AG04449 (cell line): ENCODE measurements around the gene RAP2C.

ENCODE experiments used
- CTCF ChIA-PET: fragments of 350-600 bp; formaldehyde crosslinking; extraction: SDS; loops from one replicate; lab custom pipeline; 2021; ENCODE audit warnings: antibody characterized with exemption; lab: Yijun Ruan, JAX
- POLR2A ChIA-PET: fragments of 400-600, 350-600 bp; formaldehyde crosslinking; extraction: SDS; loops from one replicate; lab custom pipeline; 2020; ENCODE audit warnings: antibody characterized with exemption, inconsistent platforms; lab: Yijun Ruan, JAX
- DNase-seq: peaks from one replicate; pipeline ENCODE4 v3.0.0-alpha.2; 2010; ENCODE audit warnings: low read depth, low spot score
- H3K4me3 ChIP-seq: 2 replicates; pipeline ENCODE4 v1.5.1; 2011; ENCODE audit warnings: low read depth, mild to moderate bottlenecking, control low read depth, low read length
- TF ChIP-seq, protein P1 (sequence below): IDR thresholded peaks from one replicate; pipeline ENCODE4 v1.5.1; 2011; ENCODE audit warnings: mild to moderate bottlenecking, moderate library complexity, low read length, control low read depth, inconsistent platforms; ENCODE audit not compliant: insufficient read depth; ENCODE audit errors: missing control alignments

RAP2C gene

DNA sequence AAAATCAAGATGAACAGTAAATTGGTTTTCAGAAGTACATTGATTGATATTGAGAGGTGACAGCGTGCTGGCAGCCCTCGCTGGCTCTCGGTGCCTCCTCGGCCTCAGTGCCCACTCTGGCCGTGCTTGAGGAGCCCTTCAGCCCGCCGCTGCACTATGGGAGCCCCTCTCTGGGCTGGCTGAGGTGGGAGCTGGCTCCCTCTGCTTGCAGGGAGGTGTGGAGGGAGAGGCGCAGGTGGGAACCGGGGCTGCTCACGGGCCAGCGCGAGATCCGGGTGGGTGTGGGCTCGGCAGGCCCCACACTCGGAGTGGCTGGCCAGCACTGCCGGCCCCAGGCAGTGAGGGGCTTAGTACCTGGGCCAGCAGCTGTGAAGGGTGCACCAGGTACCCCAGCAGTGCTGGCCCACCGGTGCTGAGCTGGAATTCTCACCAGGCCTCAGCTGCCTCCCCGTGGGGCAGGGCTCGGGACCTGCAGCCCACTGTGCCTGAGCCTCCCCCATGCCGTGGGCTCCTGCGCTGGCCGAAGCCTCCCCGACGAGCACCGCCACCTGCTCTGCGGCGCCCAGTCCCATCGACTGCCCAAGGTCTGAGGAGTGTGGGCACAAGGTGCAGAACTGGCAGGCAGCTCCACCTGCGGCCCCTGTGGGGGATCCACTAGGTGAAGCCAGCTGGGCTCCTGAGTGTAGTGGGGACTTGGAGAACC is 25.2 kb downstream of the RAP2C start:
- CTCF ChIA-PET: no interaction called here

DNA sequence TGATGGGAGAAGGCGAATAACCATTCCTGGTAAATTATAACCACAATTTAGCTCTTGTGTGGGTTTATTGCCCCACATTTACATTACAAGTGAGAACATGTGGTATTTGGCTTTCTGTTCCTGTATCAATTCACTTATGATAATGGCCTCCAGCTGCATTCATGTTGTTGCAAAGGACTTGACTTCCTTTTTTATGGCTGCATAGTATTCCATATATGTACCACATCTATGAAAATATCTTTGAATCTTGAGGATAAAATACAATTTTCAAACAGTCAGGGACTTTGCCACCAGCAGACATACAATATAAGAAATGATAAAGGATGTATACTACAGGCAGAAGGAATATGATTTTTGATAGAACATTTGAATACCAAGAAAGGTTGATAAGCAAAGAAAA is 27.3 kb downstream of the RAP2C start:
- H3K4me3 ChIP-seq: no peak overlapping the region
- ChIA-PET POLR2A (no interaction called here), CTCF (interaction anchor here (1.7 kb wide), 1 partner anchor 100 kb away, joined by 5 read pairs; no protein-coding TSS in a partner anchor)
- TF ChIP-seq, protein P1, sequence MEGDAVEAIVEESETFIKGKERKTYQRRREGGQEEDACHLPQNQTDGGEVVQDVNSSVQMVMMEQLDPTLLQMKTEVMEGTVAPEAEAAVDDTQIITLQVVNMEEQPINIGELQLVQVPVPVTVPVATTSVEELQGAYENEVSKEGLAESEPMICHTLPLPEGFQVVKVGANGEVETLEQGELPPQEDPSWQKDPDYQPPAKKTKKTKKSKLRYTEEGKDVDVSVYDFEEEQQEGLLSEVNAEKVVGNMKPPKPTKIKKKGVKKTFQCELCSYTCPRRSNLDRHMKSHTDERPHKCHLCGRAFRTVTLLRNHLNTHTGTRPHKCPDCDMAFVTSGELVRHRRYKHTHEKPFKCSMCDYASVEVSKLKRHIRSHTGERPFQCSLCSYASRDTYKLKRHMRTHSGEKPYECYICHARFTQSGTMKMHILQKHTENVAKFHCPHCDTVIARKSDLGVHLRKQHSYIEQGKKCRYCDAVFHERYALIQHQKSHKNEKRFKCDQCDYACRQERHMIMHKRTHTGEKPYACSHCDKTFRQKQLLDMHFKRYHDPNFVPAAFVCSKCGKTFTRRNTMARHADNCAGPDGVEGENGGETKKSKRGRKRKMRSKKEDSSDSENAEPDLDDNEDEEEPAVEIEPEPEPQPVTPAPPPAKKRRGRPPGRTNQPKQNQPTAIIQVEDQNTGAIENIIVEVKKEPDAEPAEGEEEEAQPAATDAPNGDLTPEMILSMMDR: no peak
- no peak for DNase-seq

More for the DNA sequence above, 25.2 kb downstream of the RAP2C start:
- TF ChIP-seq, protein P1: no peak
- DNase-seq: no peak
- POLR2A ChIA-PET: no interaction called here
- H3K4me3 ChIP-seq: no peak overlapping the region

DNA sequence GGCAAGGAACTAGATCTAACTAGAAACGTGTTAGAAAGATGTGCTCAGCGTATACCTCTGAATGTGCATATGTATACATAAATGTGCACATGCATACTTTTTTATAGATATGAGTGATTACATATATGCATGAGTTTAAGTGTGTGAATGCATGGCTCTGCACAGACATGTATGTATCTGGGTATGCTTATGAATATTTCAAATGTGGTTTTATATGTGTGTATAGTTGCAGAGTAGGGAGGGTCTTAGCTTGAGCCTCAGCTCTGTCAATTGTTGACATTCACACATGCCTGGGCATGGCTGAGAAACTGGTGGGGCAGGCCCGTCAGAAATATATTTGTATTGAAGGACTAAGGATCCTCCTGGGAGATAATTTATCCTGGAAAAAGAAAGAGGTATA is 31.1 kb downstream of the RAP2C start:
- no peak for DNase-seq
- CTCF ChIA-PET: no interaction called here
- POLR2A ChIA-PET: no interaction called here
- no peak overlapping the region for H3K4me3 ChIP-seq
- TF ChIP-seq, protein P1: no peak

DNA sequence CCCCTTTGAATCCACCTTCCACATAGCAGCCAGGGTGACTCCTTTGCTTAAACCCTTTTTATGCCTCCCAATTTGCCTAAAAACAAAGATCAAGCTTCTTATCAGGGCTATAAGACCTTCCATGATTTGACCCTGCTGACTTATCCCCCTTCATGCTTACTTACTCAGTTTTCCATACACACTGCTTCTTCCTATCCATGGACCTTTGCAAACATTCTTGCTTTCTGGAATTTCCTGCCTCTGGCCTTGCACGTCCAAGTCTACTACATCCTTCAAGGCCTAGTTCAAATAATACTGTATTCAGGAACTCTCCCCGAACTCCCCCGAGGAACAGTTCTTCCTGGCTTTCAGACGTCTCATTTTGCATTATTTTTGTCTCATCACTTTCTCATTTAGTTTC is 31.8 kb downstream of the RAP2C start:
- ChIA-PET POLR2A (no interaction called here), CTCF (no interaction called here)
- TF ChIP-seq, protein P1: no peak
- DNase-seq: no peak
- no peak overlapping the region for H3K4me3 ChIP-seq

DNA sequence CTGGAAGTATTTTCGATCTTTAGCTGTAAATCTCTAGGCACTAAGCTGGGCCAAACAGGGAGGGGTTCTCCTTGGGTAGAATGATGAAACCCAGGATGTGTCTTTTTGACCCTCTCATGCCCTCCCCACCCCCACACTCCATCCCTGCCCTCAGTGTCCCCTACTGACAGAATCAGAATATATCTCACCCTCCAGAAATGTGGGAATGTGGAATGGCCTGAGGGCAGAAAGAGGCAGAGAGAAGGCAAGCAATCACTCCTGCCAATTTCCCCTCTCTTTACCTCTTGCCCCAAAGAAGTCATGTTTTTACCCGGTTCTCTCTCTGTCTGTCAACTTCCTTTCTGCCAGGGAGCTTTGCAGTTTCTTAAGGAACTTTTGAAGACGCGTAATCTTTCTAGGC is 34.4 kb downstream of the RAP2C start:
- ChIA-PET CTCF (no interaction called here), POLR2A (no interaction called here)
- H3K4me3 ChIP-seq: no peak overlapping the region
- TF ChIP-seq, protein P1: no peak
- no peak for DNase-seq

DNA sequence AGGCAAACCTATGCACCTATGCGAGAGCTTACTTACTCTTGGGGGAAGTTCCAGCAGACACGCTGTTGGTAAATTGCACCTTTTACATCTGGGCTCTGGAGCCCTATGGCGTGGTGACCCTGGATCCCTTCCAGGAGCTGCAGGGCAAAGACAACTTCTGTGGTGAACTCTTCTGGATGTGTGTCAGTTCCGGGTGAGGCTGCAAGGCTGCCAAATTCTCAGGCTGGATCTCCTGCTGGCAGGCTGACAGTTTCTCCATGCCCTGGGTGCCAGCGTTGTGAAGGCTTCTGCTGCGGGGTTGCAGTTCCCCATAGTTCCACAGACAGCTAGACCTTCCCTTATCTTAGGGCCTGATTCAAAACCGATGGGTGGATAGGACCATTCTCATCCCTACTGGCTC is 37.9 kb downstream of the RAP2C start:
- ChIA-PET POLR2A (no interaction called here), CTCF (no interaction called here)
- no peak overlapping the region for H3K4me3 ChIP-seq
- TF ChIP-seq, protein P1: no peak
- no peak for DNase-seq
